Femur (tissue), 1 donor: ENCODE data around the gene ADAM12.

Source experiments
- DNase-seq: peaks from one replicate; pipeline ENCODE4 v3.0.0-alpha.2; 2017

Gene ADAM12

GRCh38 chr10:126387931-126388911 is at the start of gene ADAM12:
TSS of gene ADAM12 (minus strand) at chr10:126388477. CDS start at chr10:126388145, 332 bp downstream.
- peak; percentile 81 for DNase-seq

- DNase-seq: no peak
Observed at GRCh38 chr10:126437635-126438406, 49.5 kb upstream of the ADAM12 start.

- DNase-seq: no peak
Observed at GRCh38 chr10:126434235-126434634, 46.0 kb upstream of the ADAM12 start.

GRCh38 chr10:126433351-126433750 is 45.1 kb upstream of the ADAM12 start:
- DNase-seq: no peak

- no peak for DNase-seq
Observed at GRCh38 chr10:126432507-126432906, 44.2 kb upstream of the ADAM12 start.

GRCh38 chr10:126431816-126432215 is 43.5 kb upstream of the ADAM12 start:
- DNase-seq: no peak

GRCh38 chr10:126430512-126430911 is 42.2 kb upstream of the ADAM12 start:
- DNase-seq: no peak

- DNase-seq: no peak
Observed at GRCh38 chr10:126429275-126429674, 41.0 kb upstream of the ADAM12 start.

GRCh38 chr10:126425489-126426065 is 37.3 kb upstream of the ADAM12 start:
- DNase-seq: no peak

- DNase-seq: no peak
Observed at GRCh38 chr10:126425032-126425431, 36.8 kb upstream of the ADAM12 start.

- no peak for DNase-seq
Observed at GRCh38 chr10:126423732-126424491, 35.6 kb upstream of the ADAM12 start.

- no peak for DNase-seq
Observed at GRCh38 chr10:126422567-126422966, 34.3 kb upstream of the ADAM12 start.

GRCh38 chr10:126421756-126422256 is 33.5 kb upstream of the ADAM12 start:
- DNase-seq: peak; percentile 77

- peak; percentile 70 for DNase-seq
Observed at GRCh38 chr10:126420567-126421300, 32.5 kb upstream of the ADAM12 start.

- DNase-seq: no peak
Observed at GRCh38 chr10:126417220-126417825, 29.0 kb upstream of the ADAM12 start.

GRCh38 chr10:126409821-126410220 is 21.5 kb upstream of the ADAM12 start:
- no peak for DNase-seq

- no peak for DNase-seq
Observed at GRCh38 chr10:126408953-126409641, 20.8 kb upstream of the ADAM12 start.

GRCh38 chr10:126407831-126408230 is 19.6 kb upstream of the ADAM12 start:
- no peak for DNase-seq

GRCh38 chr10:126405239-126405775 is 17.0 kb upstream of the ADAM12 start:
- no peak for DNase-seq
